IPS DF 19.7 (cell line): ENCODE data around the gene CBFA2T2.
"Not testable (repeated sequence)": the region's sequence is repeated elsewhere in the genome, so short reads cannot be mapped to it uniquely, and the experiment has no call there.

Experiments
- DNase-seq: peaks from one replicate; pipeline ENCODE4 v3.0.0-alpha.2; 2013; ENCODE audit warnings: low read depth, low spot score

CBFA2T2 gene

DNA sequence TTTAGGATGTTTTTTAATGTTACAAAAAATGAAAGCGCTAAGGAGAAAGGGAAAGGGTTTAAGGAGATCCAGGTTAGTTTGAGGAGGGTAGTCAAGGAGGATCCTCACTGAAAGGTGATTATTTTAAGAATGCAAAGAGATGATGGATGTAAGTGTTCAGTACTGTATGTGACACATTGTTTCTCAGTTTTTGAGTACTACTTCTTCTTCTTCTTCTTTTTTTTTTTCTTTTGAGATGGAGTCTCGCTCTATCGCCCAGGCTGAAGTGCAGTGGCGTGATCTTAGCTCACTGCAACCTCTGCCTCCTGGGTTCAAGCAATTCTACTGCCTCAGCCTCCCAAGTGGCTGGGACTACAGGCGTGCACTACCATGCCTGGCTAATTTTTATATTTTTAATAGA, 83.4 kb downstream of the CBFA2T2 start:
- not testable (repeated sequence) for DNase-seq

GRCh38 chr20:33575282-33575681, 85.4 kb downstream of the CBFA2T2 start:
- DNase-seq = no peak

- DNase-seq = no peak
Observed at GRCh38 chr20:33576432-33577125, 86.7 kb downstream of the CBFA2T2 start.

GRCh38 chr20:33578510-33578909, 88.6 kb downstream of the CBFA2T2 start:
- DNase-seq = no peak

GRCh38 chr20:33583143-33583542, 93.2 kb downstream of the CBFA2T2 start:
- no peak for DNase-seq

GRCh38 chr20:33584976-33585375, 95.1 kb downstream of the CBFA2T2 start:
- no peak for DNase-seq

DNA sequence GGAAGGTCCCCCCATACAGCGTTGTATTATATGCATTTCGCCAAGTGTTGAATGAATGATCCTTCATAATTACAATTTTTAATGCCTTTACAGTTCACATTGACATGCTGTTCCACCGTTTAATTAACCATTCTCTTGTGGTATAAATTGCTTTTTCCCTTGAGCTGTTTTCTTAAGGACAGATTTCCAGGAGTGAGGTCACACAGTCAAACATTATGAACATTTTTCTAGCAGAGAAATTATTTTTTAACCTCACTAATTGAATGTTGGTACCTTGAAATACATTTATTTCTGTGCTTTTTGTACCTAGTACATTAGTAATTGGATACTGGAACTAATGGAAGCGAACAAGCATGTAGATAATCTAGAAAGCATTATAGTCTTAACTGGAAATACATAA, 95.5 kb downstream of the CBFA2T2 start:
- no peak for DNase-seq

GRCh38 chr20:33589059-33589458, 99.2 kb downstream of the CBFA2T2 start:
- no peak for DNase-seq

GRCh38 chr20:33591901-33592300, 102.0 kb downstream of the CBFA2T2 start:
- not testable (repeated sequence) for DNase-seq

DNA sequence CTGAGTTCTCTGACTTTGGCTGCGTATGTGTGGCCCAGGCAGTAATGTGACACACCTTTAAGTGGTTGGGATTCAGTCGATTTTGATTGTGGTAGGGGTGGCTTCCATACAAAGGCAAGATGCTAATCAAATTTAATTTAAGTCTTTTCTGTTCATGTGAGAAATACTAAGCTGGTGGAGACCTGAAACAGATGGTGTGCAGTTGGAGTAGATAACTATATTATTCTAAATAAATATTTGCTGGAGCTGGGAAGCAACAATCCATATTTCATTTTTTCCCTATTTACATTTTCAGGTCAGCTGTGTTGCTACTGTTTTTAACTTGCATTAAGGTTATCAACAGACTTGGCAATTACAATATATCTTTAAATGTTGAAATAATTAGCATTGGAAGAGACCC, 104.8 kb downstream of the CBFA2T2 start:
- no peak for DNase-seq

GRCh38 chr20:33600414-33600813, 110.5 kb downstream of the CBFA2T2 start:
- no peak for DNase-seq

DNA sequence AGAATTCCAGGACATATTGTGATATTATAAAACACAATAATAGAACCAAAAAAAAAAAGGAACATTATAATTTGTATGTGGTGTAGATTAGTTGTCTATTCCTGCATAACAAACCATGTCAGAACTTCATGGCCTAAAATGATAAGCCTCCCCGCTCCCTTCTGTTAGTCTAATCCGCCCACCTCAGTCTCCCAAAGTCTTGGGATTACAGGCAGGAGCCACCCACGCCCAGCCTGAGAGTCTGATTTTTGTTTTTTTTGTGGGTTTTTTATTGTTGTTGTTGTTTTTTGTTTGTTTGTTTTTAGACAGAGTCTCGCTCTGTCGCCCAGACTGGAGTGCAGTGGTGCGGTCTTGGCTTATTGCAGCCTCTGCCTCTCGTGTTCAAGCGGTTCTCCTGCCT, 111.1 kb downstream of the CBFA2T2 start:
- DNase-seq = no peak

GRCh38 chr20:33601861-33602260, 112.0 kb downstream of the CBFA2T2 start:
- no peak for DNase-seq

DNA sequence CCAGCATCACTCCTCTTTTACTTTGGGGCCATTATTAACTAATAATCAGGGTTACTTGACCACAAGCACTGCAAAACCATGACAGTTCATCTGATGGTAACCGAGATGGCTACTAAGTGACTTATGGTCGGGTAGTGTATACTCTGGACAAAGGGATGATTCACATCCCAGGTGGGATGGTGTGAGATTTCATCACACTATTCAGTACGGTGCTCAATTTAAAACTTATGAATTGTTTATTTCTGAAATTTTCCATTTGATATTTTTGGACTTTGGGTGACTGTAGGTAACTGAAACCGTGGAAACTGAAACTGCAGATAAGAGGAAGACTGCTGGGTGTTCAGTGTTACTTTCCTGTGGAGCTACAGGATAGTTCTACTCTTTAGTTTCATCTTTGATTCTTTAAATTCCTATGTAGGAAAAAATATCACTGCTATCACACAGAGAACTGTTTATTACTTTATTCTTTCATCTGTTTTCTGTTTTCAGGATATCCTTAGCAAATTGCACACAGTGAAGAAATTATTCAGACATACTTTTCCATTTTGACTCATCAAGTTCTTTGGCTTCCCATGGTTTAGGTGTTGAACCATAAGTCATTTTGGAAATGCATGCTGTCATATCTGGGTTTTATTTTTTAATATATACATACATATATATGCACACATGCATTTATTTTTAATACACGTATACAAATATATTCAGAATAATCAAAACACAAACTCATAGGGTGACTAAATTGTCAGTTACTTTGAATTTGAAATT, 113.1 kb downstream of the CBFA2T2 start:
- DNase-seq = no peak

- DNase-seq = no peak
Observed at GRCh38 chr20:33604084-33604990, 114.4 kb downstream of the CBFA2T2 start.

DNA sequence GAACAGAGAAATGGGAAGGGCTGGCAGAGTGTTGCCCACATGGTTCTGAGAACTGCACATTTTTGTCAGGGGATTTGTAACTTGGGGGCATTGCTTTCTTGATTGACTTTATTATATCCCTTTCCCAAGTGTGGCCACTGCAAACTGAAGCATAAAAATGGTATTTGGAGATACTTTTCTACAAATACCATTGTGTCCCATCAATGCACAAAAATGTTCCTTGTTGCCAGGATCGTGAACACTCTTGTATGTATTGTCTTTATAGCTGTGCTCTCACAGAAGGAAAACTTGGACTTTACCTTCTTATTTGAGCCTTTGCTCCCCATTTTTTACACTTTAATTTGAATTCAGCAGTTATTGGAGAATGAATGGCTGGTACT, 115.1 kb downstream of the CBFA2T2 start:
- DNase-seq = no peak

DNA sequence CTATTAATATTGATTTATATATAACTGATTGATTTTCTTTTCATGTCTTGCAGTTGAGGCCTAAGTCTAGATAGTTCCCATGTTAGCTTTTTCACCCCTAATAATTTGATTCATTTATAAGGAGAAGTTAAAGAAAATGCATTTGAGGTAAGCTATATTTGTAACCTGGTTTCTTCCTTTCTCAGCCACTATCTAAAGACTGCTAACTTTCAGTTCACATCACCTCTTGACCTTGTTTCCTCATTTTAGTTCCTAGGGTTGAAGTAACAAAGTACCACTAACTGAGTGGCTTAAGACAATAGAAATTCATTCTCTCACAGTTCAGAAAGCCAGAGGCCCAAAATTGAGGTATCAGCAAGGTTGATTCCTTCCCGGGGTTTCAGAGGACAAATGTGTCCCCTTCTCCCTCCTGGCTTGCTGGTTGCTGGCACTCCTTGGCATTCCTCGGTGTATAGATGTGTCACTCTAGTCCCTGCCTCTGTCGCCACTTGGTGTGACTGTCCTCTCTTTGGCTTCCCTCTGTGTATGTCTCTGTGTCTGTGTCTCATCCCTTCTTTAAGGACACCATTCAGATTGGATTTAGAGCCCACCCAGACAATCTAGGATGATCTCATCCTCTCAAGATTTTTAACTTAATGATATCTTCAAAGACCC, 116.3 kb downstream of the CBFA2T2 start:
- DNase-seq = no peak

GRCh38 chr20:33609504-33609903, 119.6 kb downstream of the CBFA2T2 start:
- no peak for DNase-seq

- DNase-seq = no peak
Observed at GRCh38 chr20:33611106-33611505, 121.2 kb downstream of the CBFA2T2 start.

- DNase-seq = no peak
Observed at GRCh38 chr20:33612001-33612400, 122.1 kb downstream of the CBFA2T2 start.

GRCh38 chr20:33621717-33622400, 132.0 kb downstream of the CBFA2T2 start:
- no peak for DNase-seq
